HG03025 (cell line): Measurements from ENCODE around the gene LAPTM4A.
"Not testable (repeated sequence)": the region's sequence is repeated elsewhere in the genome, so short reads cannot be mapped to it uniquely, and the experiment has no call there.

Experiments
- ATAC-seq: cut with Tn5 transposase; IDR thresholded peaks from one replicate; pipeline ENCODE4 v1.9.1; 2021; ENCODE audit warnings: mild to moderate bottlenecking, moderate library complexity; ENCODE audit not compliant: unreplicated experiment, low FRiP score

LAPTM4A gene

DNA sequence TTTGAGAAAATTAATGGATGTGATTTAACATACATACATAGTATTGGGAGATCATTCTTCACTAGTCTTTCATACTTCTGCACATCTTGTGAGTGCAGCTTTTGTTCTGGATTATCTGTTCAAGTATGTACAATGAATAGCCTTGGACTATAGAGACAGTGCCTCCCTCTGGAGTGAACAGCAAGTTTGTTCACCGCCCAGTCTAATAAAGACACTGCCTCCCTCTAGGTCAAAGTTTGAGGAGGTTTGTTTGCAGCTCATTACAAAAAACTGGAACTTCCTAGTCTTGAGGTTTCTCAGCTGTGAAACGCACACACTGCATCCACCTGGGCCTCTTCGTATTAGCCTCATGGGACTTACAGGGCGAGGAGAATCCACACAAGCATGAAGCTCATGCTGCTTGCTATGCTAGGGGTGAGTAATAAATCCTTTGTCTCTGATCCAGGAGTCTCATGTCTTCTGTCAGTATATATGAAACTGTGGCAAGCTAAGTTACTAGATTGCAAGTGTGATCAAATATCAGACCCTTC lies 26.0 kb upstream of the LAPTM4A start:
- no peak for ATAC-seq

DNA sequence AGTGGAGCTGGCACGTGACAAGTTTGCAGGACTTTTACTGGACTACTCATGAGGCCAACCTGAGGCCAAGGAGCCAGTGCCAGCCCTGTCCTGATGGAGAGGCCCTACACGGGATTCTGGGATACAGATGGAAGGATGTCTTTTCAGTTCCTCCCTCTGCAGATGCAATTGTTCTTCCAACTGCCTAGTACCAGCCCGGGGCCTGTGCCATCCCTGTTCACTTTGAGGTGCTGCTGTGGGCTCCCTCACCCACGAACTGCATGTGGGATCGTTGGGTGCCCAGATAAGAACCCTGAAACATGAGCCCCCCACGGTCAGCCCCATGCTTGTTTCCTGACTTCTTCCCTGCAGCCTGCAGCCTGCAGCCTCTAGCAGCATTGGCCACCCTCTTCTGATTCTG lies 25.3 kb upstream of the LAPTM4A start:
- no peak for ATAC-seq

DNA sequence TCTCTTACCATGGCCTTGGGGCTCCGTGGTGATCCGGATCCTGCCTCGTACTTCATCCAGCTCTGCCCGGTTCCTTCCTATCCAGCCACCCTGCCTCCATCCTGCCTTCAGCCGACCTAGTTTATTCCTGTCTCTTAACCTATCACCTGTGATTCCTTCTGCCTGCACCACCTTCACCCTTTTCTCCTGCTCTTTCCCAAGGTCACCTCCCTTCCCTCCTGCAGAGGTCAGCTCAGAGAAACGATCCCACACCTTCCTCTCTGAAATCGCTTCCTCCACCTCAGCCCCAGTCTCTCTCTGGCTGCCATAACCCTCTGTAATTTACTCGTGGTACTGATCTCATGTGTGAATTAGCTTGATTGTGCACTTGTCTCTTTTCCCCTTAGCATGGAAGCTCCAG lies 23.5 kb upstream of the LAPTM4A start:
- no peak for ATAC-seq

DNA sequence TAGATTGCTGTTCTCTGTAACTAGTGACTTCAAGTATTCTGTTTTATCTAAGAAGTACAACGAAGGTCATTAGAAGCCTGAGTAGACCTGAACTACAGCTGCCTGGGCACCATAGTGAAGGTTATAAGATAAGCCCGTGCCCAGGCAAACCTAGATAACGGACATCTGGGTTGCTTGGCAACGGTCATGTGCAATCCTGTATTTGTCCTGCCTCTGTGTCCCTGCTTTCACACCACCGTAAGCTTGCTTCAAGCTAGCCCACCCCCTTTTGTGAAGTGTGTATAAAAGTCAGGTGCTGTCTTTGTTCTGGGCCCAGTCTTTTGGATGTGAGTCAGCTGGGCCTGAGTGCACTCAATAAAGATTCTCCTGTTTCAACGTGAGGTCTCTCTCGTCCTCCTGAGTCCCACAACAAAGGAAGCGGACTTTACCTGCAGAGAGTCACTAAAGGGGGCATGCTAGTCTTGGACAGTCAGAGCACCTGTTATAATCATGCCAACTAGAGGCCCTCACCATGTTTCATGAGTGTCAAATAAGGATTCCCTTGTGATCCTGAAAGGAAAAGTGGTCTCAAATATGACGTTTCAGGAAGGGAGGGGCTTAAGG lies 22.7 kb upstream of the LAPTM4A start:
- not testable (repeated sequence) for ATAC-seq

DNA sequence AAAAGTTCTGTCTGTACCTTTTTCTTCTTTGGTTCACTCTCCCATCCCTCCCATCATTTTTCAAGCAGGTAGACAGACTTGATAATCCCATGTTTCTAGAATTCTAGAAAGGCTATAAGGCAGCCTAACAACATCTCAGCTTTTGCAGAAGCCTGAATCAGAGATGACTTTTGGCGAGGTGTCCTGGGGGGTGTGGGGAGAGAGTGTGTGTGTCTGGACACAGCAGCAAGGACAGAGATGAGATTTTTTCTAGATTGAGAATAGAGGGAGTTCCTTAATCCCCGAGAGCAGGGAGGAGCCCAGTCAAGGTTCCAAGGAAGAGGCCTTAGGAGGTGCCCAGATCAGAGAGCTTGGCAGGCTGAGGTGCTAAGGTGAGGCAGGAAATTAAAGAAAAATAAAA lies 22.0 kb upstream of the LAPTM4A start:
- ATAC-seq = no peak

DNA sequence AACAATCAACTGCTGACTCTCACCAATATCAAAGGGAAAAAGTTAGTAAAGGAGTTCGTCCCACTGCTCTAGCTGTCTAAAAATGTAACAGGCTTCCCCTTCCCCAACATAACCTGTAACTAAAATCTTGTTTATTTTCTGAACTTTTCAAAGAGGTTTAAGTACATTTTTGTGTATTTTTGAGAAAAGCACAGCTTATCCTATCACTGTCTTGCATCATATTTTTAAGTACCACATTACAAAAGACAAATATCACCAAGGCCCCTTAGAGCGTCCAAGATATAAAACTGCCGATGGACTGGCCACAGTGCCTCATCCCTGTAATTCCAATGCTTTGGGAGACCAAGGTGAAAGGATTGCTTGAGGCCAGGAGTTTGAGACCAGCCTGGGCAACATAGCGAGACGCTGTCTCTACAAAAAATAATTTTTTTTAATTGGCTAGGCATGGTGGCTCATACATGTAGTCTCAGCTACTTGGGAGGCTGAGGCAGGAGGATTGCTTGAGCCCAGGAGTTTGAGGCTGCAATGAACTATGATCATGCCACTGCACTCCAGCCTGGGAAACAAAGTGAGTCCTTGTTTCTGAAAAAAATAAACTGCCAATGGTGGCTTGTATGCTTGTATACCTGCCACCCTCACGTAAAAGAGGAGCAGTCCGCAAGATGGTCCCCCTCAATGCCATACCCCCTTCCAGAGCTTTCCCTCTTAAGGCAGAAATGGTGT lies 21.2 kb upstream of the LAPTM4A start:
- ATAC-seq = no peak

DNA sequence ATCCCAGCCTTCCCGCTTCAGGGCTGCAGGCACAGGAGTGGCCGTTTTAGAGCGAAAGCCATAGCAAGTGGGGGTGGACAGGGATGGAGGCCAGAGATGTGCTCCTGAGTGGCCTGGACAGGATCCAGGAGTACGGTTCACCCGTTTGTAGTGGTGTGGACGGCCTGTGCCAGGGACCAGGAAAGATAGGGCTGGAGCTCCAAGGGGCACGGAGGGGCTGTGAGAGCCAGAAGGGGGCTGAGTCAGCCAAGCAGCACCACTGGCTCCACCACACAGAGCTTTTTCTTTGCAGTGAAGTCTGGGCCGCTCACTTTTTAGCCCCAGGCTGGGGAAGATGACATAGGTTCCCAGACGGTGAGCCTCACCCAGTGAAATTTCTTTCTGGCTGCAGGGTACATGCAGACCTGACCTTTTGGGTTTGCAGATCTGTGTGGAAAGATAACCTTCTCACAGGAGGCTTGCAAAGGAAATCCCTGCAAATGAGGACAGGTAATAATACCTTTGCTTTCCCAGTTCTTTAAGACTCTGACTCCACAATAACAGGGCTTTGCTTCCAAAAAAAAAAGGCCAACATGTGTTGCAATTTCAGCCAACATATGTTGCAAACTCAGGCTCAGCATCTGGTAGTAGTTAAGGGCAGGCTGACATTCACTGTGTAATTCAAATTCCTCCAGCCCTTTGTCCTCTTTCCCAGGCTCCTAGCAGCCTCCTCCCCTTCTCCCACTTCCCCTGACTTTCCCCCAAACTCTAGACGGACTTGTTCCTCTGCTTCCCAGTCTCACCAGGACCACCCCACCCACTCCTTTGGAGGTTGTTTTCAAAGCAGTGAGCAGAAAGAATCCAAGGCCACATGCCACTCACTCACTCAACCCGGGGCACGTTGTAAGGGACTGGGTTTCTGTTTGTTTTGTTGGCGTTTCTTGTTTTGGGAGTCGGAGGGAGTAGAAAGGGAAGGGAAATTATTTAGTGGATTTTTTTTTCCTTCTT lies 20.3 kb upstream of the LAPTM4A start:
- ATAC-seq = no peak

DNA sequence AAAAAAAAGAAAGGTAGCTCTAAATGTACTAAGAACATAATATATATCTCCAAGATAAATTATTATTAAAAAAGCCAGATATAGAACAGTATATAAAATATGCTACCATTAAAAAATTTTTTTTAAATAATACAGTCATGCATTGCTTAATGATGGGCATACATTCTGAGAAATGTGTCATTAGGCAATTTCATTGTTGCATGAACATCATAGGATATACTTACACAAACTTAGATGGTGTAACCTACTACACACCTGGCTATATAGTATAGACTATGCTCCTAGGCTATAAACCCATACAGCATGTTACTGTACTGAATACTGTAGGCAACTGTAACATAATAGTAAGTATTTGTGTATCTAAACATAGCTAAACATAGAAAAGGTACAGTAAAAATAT lies 18.3 kb upstream of the LAPTM4A start:
- no peak for ATAC-seq

DNA sequence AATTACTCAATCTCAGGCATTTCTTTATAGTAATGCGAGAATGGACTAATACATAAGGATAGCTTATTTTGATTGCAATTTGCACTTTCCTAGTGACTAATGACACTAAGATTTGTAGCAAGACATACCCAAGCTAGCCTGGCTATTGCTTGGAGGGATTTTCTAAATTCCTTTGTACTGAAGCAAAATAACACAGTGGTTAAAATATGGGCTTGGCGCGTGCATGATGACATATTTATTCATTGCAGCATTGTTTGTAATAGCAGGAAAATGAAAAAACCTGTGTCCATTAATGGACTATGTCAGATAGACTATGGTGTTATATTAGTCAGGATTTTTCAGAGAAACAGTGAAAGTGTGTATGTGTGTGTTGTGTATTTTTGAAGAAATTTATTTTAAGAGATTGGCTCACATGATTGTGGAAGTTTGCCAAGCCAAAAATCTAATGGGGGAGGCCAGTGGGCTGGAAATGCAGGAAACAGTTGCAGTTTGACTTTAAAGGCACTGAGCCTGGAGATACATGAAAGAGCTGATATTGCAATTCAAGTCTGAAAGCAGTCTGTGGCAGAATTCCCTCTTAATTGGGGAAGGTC lies 16.7 kb upstream of the LAPTM4A start:
- ATAC-seq = no peak

DNA sequence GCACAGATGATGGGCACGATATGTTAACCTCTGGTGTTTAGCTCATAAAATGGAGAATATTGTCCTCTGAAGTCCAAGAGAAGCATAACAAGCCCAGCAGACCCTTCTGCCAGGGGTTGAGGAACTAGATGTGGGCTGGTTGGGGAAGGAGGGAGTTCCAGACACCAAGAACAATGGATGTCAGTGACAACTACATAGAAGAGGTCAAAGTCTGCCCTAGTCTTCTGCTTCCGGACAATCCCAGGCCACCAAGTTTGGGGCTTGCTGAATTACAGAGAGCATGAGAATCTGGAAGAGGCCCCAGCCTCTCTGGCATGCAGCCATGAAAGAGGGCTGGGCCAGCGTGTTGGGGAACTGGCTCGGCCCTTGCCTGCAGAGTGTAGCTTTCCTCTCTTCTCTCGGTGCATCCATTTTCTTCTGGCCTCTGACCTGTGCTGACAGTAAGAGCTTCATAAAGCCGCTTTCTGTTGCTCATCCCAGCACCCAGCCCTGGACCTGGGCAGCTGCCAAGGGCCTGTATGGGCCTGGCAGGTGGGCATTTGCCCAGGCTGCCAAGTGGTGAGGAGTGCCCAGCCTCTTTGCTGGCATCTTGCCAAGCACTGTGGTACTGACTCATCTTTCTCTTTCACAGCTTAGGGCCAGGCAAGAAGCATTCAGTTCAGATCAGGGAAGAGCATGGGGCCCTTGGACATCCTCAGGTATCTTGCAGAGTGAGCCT lies 14.6 kb upstream of the LAPTM4A start:
- ATAC-seq = no peak

DNA sequence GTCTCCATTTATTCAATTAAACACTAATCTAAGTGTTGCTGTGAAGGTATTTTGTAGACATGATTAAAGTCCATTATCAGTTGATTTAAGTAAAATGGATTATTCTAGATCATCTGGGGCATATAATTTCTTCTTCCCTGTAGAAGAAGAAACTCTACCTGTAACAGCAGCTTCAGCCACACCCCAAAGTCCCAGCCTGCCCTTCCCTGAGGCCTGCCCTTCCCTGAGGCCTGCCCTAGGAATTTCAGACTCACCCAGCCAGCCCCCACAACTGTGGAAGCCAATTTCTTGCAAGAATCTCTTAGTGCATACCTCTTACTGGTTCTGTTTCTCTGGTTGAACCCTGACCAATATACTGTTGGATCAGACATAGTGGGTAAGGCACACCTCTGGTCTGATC lies 13.4 kb upstream of the LAPTM4A start:
- ATAC-seq = no peak

DNA sequence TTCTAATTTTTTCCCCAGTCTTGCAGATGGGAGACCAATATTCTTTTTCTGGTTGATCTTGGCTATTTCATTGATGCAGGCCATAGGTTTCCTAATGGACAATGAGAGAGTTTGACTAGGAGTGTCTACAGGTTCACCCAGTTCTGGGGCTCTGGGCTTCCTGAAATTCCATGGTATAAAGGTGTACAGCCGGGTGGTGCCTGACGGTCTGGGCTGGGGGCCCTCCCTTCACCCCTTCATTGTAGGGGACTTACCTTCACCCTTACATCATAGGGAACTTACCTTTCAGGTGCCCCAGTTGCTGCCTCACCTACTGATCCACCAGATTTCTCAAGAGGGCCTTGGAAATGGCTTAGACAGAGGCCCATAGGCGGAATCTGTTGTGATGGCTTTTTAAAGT lies 13.0 kb upstream of the LAPTM4A start:
- ATAC-seq = no peak

DNA sequence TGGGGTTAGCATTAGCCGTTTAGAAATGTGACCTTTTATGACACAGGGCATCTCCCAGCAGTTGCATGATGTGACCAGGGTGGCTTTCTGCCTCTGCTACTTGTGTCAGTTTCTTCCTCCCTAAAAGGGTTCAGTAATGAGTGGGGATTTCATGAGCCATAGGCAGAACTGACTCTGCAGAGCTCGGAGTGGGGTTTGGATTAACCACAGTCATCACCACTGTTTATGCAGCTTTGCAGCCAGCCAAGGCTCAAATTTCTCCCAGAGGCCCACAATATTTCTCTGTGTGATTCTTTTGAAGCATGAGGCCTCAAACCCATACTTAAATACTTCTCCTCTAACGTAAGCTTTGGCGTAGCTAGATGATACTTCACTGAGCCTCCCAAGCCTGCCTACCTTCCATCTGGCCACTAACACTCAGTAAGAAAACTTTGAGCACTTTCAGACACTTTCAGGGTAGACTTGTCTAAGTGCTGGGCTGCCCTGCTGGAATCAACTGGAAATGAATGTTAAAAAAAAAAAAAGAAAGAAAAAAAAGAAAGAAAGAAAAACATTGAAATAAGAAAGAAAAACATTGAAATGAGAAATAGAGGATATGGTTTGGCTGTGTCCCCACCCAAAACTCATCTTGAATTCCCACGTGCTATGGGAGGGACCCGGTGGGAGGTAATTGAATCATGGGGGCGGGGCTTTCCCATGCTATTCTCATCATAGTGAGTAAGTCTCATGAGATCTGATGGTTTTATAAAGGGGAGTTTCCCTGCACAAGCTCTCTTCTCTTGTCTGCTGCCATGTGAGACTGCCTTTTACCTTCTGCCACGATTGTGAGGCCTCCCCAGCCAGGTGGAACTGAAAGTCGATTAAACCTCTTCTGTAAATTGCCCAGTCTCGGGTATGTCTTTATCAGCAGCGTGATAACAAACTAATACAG lies 11.5 kb upstream of the LAPTM4A start:
- no peak for ATAC-seq

DNA sequence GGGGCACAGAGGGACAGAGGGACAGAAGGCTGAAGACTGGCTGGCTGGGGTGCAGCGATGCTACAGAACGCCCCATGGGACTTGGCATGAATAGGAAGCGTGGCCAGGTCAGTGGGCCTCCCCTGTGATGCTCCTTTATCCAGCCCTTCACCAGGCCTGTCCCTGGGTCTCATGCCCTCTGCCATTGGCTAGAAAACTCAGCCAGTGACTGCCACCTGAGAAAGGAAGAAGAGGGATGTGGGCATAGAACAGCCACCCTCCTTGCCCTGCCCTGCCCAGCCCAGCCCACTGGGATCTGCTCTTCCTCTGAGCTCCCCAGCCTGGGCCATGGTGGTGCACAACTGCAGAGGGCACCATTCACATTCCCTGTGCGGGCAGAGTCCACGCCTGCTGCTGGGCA lies 10.5 kb upstream of the LAPTM4A start:
- ATAC-seq = no peak

DNA sequence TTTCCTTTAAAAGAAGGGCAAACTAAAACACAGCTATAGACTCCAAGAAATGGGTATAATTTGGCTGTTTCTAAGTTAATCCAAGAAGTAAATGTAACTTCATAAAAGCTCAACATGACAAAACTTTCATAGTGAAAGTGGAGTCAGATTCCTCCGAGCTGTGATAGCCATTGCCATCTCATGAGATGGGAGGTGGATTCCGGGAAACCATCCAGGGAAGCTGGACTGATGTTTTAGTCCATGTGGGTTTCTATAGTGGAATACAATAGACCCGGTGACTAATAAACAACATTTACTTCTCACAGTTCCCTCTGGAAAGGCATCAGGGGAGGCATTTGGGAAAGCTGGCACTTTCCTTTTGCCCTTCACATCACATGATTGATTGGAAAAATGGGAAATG lies 10.0 kb upstream of the LAPTM4A start:
- ATAC-seq = no peak

DNA sequence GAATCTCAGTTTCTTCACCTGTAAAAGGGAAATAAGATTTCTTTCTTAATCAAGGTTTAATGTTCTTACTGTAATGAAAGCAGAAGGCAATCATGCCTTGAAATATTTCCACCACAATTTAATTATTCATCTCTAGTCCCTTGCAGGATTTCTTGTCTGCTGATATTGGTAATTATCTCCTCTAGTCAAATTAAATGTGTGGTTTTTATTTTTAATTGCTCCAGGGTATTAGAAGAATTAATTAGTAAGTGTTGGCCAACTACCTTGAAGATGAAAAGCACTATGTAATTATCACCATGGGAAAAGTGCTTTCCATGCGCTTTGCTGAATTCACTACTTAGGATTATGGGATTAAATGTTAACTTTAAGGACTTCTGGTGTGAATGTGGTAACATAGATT lies 8.7 kb upstream of the LAPTM4A start:
- no peak for ATAC-seq

DNA sequence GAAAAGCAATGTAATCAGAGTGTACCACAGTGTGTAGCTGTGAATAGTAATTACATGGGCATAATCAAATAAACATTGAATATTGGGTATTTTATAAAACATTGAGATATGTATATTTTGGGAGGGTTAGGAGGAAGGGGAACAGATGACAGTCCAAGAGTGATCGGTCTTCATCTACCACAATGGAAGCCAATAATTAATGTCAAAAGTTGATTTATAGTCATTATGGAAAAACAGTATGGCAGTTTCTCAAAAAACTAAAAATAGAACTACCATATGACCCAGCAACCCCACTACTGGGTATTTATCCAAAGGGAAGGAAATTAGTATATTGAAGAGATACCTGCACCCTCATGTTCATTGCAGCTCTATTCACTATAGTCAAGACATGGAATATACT lies 5.8 kb upstream of the LAPTM4A start:
- ATAC-seq = no peak

DNA sequence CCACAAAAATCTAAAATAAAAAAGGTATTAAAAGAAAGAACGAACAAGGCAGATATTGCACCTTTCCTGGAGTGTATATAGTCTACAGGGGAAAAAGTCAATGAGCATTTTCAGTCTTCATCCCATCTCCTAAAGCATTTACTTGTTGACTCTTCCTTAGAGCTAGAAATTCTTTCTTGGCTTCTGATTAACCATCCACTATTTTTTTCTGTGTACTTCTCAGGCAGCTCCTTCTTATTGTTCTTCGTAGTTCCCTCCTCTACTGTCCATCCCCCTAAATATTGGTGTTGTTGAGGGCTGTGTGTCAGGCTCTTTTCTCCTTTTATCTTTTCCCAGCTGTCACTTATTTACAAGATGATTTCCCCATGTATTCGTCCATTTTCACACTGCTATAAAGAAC lies 3.5 kb upstream of the LAPTM4A start:
- ATAC-seq = no peak

DNA sequence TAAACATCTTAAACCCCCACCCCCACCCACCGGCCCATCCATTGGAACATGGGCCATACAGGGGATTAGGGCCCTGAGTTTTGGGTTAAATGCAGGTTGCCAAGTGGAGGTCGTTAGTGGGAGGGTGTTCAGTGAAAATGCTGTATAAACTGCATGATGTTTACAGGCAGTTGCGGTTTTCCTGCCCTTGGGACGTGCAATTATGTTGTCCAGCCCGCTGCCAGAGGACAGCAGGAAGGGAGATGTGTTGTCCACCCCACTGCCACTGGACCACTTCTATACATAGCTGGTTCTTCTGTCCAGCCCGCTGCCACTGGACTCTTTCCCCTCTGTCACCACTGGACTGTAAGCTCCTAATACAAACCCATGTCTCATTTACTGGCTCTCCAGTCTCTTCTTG lies 2.7 kb upstream of the LAPTM4A start:
- no peak for ATAC-seq
